MM.1S (cell line): ENCODE data around the gene TUBA8.
"Not testable (repeated sequence)": the region's sequence is repeated elsewhere in the genome, so short reads cannot be mapped to it uniquely, and the experiment has no call there.

Source experiments
- DNase-seq: peaks from one replicate; pipeline ENCODE4 v3.0.0-alpha.2; 2015
- H2AFZ ChIP-seq: fragments of 300-600 bp; sonication (generic); 2 replicates; pipeline ENCODE4 v1.6.0; 2016; ENCODE audit warnings: antibody characterized with exemption, low read length
- H3F3A ChIP-seq: fragments of 300-600 bp; sonication (generic); 2 replicates; pipeline ENCODE4 v1.6.1; 2016; ENCODE audit warnings: mild to moderate bottlenecking, antibody characterized with exemption, low read length, moderate library complexity, mixed read lengths; ENCODE audit not compliant: insufficient read depth
- H3K27ac ChIP-seq: fragments of 300-600 bp; sonication (generic); 2 replicates; pipeline ENCODE4 v1.5.1; 2016; ENCODE audit warnings: mild to moderate bottlenecking, low read length
- H3K27me3 ChIP-seq: fragments of 300-600 bp; sonication (generic); replicated peaks from 2 replicates; pipeline ENCODE4 v1.6.0; 2016; ENCODE audit warnings: low read length; ENCODE audit not compliant: insufficient read depth
- H3K36me3 ChIP-seq: fragments of 300-600 bp; sonication (generic); replicated peaks from 2 replicates; pipeline ENCODE4 v1.6.1; 2016; ENCODE audit warnings: mild to moderate bottlenecking, low read length, mixed read lengths; ENCODE audit not compliant: insufficient read depth
- H3K4me1 ChIP-seq: fragments of 300-600 bp; sonication (generic); 2 replicates; pipeline ENCODE4 v1.6.1; 2016; ENCODE audit warnings: low read length, mixed read lengths
- H3K4me2 ChIP-seq: fragments of 300-600 bp; sonication (generic); 2 replicates; pipeline ENCODE4 v1.6.0; 2016; ENCODE audit warnings: low read depth, low read length
- H3K4me3 ChIP-seq: fragments of 300-600 bp; sonication (generic); 2 replicates; pipeline ENCODE4 v1.5.1; 2016; ENCODE audit warnings: low read length, mixed read lengths
- H3K79me2 ChIP-seq: fragments of 300-600 bp; sonication (generic); 2 replicates; pipeline ENCODE4 v1.6.1; 2016; ENCODE audit warnings: mixed run types, low read length, mixed read lengths
- H3K9ac ChIP-seq: fragments of 300-600 bp; sonication (generic); 2 replicates; pipeline ENCODE4 v1.6.1; 2016; ENCODE audit warnings: low read length, mixed read lengths
- H3K9me2 ChIP-seq: fragments of 300-600 bp; sonication (generic); replicated peaks from 2 replicates; pipeline ENCODE4 v1.6.1; 2016; ENCODE audit warnings: mild to moderate bottlenecking, low read length, mixed read lengths; ENCODE audit not compliant: insufficient read depth
- H3K9me3 ChIP-seq: fragments of 300-600 bp; sonication (generic); replicated peaks from 2 replicates; pipeline ENCODE4 v1.6.1; 2016; ENCODE audit warnings: mild to moderate bottlenecking, low read length, mixed read lengths; ENCODE audit not compliant: insufficient read depth
- H4K20me1 ChIP-seq: fragments of 300-600 bp; sonication (generic); 2 replicates; pipeline ENCODE4 v1.6.1; 2016; ENCODE audit warnings: mild to moderate bottlenecking, low read length, moderate library complexity, mixed read lengths; ENCODE audit not compliant: insufficient read depth
- CTCF ChIP-seq: fragments of 300-600 bp; sonication (generic); IDR thresholded peaks from 2 replicates; pipeline ENCODE4 v1.5.1; 2016; ENCODE audit warnings: antibody characterized with exemption, low read length, mixed read lengths
- EZH2 ChIP-seq: fragments of 300-600 bp; sonication (generic); optimal IDR thresholded peaks from 2 replicates; pipeline ENCODE3; 2017; ENCODE audit warnings: low read depth, mild to moderate bottlenecking, antibody characterized with exemption, low read length, mixed read lengths
- EZH2phosphoT487 ChIP-seq: fragments of 300-600 bp; sonication (generic); IDR thresholded peaks from 2 replicates; pipeline ENCODE4 v1.6.1; 2018; ENCODE audit warnings: antibody characterized with exemption, low read length

Gene TUBA8

GRCh38 chr22:18069041-18069440, 41.6 kb upstream of the TUBA8 start:
- Histone ChIP-seq H3K9me3 (no peaks in the 10 kb centered on the region), H3K27me3 (no peaks in the 10 kb centered on the region), H3K4me2 (no peak overlapping the region), H4K20me1 (no peaks in the 10 kb centered on the region), H3K9ac (no peak overlapping the region), H3F3A (peaks cover 8% of the 10 kb centered on the region; the same call in 1 of the 2 replicates), H3K4me3 (no peak overlapping the region), H3K79me2 (no peaks in the 10 kb centered on the region), H2AFZ (no peak overlapping the region), H3K9me2 (no peaks in the 10 kb centered on the region), H3K4me1 (peaks cover 19% of the 10 kb centered on the region), H3K36me3 (no peaks in the 10 kb centered on the region), H3K27ac (no peak overlapping the region)
- no peak for DNase-seq
- TF ChIP-seq EZH2 (no peak), EZH2phosphoT487 (no peak)

GRCh38 chr22:18070041-18070440, 40.6 kb upstream of the TUBA8 start:
- no peak overlapping the region for H3K9ac ChIP-seq

GRCh38 chr22:18070556-18071306, 39.9 kb upstream of the TUBA8 start:
- H3K27ac ChIP-seq, result no peak overlapping the region
- no peak for DNase-seq

More at GRCh38 chr22:18070041-18070440, 40.6 kb upstream of the TUBA8 start:
- no peak overlapping the region for H2AFZ ChIP-seq
- no peaks in the 10 kb centered on the region for H3K79me2 ChIP-seq
- H3K4me1 ChIP-seq, result peaks cover 19% of the 10 kb centered on the region
- H3K36me3 ChIP-seq, result no peaks in the 10 kb centered on the region
- no peaks in the 10 kb centered on the region for H3K9me3 ChIP-seq
- TF ChIP-seq EZH2phosphoT487, result no peak
- no peak for TF ChIP-seq CTCF
- no peak for TF ChIP-seq EZH2
- H3K27me3 ChIP-seq, result no peaks in the 10 kb centered on the region
- H3K4me2 ChIP-seq, result no peak overlapping the region
- H3K27ac ChIP-seq, result no peak overlapping the region
- no peak overlapping the region for H3K4me3 ChIP-seq
- H3F3A ChIP-seq, result peaks cover 8% of the 10 kb centered on the region; the same call in 1 of the 2 replicates
- no peaks in the 10 kb centered on the region for H3K9me2 ChIP-seq
- DNase-seq, result no peak
- H4K20me1 ChIP-seq, result no peaks in the 10 kb centered on the region

GRCh38 chr22:18071307-18071967, 39.2 kb upstream of the TUBA8 start:
- not testable (repeated sequence) for H3K27me3 ChIP-seq, H3K9me3 ChIP-seq, H2AFZ ChIP-seq, H3K9ac ChIP-seq, H3K79me2 ChIP-seq, H4K20me1 ChIP-seq, H3K4me3 ChIP-seq, DNase-seq, H3K4me2 ChIP-seq, H3F3A ChIP-seq, H3K9me2 ChIP-seq, H3K27ac ChIP-seq, H3K36me3 ChIP-seq
- peaks cover 13% of the 10 kb centered on the region for H3K4me1 ChIP-seq

More at GRCh38 chr22:18070556-18071306, 39.9 kb upstream of the TUBA8 start:
- no peak overlapping the region for H3K4me2 ChIP-seq
- H3K36me3 ChIP-seq, result no peaks in the 10 kb centered on the region
- H2AFZ ChIP-seq, result no peak overlapping the region
- no peaks in the 10 kb centered on the region for H3K9me3 ChIP-seq
- H3K27me3 ChIP-seq, result no peaks in the 10 kb centered on the region
- no peaks in the 10 kb centered on the region for H4K20me1 ChIP-seq
- H3K4me3 ChIP-seq, result no peak overlapping the region
- TF ChIP-seq CTCF (peak; percentile 15; the same call in 1 of the 2 replicates), EZH2phosphoT487 (no peak)
- H3K9me2 ChIP-seq, result no peaks in the 10 kb centered on the region
- no peak overlapping the region for H3K9ac ChIP-seq
- peaks cover 15% of the 10 kb centered on the region for H3K4me1 ChIP-seq
- peaks cover 8% of the 10 kb centered on the region; the same call in 1 of the 2 replicates for H3F3A ChIP-seq
- H3K79me2 ChIP-seq, result no peaks in the 10 kb centered on the region
